Measurements from ENCODE around the gene CPVL. TPM values are rescaled to one million over a fixed set of nuclear protein-coding genes. Genes with fewer than 3 reads are reported as not detected.

Gene CPVL
- polyA plus RNA-seq, 3 donors: 410 to 1,111 (median 1,108) TPM

- H3K36me3 ChIP-seq (replicated peaks in 1 of 2; ENCODE audit: control insufficient read depth in 1 of 2, insufficient read depth in 2 of 2, low read length in 2 of 2): no peaks in the 10 kb centered on the region
- no peak for DNase-seq
- H3K4me3 ChIP-seq (replicated peaks in 1 of 3; ENCODE audit: low read depth in 2 of 3, low read length in 3 of 3): no peak overlapping the region
- Mint-ChIP-seq H3K4me1 (peaks cover 25% of the 10 kb centered on the region), H3K27ac (no peak overlapping the region), H3K36me3 (peaks cover 0 to 2% of the 10 kb centered on the region in 2 donors), H3K27me3 (ENCODE audit: low read depth in 3 of 3) (peaks cover 0 to 5% (median 5%) of the 10 kb centered on the region in 3 donors), H3K9me3 (peaks cover 0 to 4% (median 0%) of the 10 kb centered on the region in 7 donors), H3K4me3 (no peak overlapping the region)
- 100% methylated on average over 3 of the region's 4 CpGs for WGBS (ENCODE audit: insufficient coverage)
- no peaks in the 10 kb centered on the region for H3K27me3 ChIP-seq (ENCODE audit: control insufficient read depth in 2 of 2, insufficient read depth in 2 of 2, low read length in 2 of 2)
- no peak overlapping the region for H2AFZ ChIP-seq (ENCODE audit: insufficient read depth, low read depth, low read length, poor library complexity, severe bottlenecking)
- intact Hi-C loops (cut with micrococcal nuclease): no loop called here
- peaks cover 24 to 25% of the 10 kb centered on the region in 2 donors for H3K4me1 ChIP-seq (ENCODE audit: control insufficient read depth in 1 of 2, insufficient read depth in 2 of 2, low read length in 2 of 2)
- peaks cover 0 to 2% of the 10 kb centered on the region in 2 donors for H3K9me3 ChIP-seq (replicated peaks in 1 of 2; ENCODE audit: control insufficient read depth in 1 of 2, insufficient read depth in 1 of 2, low read length in 2 of 2)
- no peak overlapping the region for H3K4me2 ChIP-seq (replicated peaks; ENCODE audit: extremely low read depth, low read length, poor library complexity, severe bottlenecking)
- no peaks in the 10 kb centered on the region for H4K20me1 ChIP-seq (ENCODE audit: insufficient read depth, low read length)
- no peaks in the 10 kb centered on the region for H3K79me2 ChIP-seq (ENCODE audit: insufficient read depth, low read length)
- no peak overlapping the region for H3K27ac ChIP-seq (ENCODE audit: low read depth in 1 of 2, low read length in 2 of 2)
- H3K9ac ChIP-seq (ENCODE audit: insufficient read depth, low read length, poor library complexity, severe bottlenecking): no peak overlapping the region
- no peak for TF ChIP-seq CTCF (IDR thresholded peaks at IDR 0.05)
These were observed 165.2 kb downstream of the CPVL start for GRCh38 chr7:28981161-28981465.

- Histone ChIP-seq H2AFZ (ENCODE audit: insufficient read depth, low read depth, low read length, poor library complexity, severe bottlenecking) (no peak overlapping the region), H3K79me2 (ENCODE audit: insufficient read depth, low read length) (no peaks in the 10 kb centered on the region), H4K20me1 (ENCODE audit: insufficient read depth, low read length) (no peaks in the 10 kb centered on the region), H3K4me1 (ENCODE audit: control insufficient read depth in 1 of 2, insufficient read depth in 2 of 2, low read length in 2 of 2) (peaks cover 19% of the 10 kb centered on the region in 2 donors), H3K36me3 (replicated peaks in 1 of 2; ENCODE audit: control insufficient read depth in 1 of 2, insufficient read depth in 2 of 2, low read length in 2 of 2) (no peaks in the 10 kb centered on the region), H3K27ac (ENCODE audit: low read depth in 1 of 2, low read length in 2 of 2) (no peak overlapping the region), H3K9me3 (replicated peaks in 1 of 2; ENCODE audit: control insufficient read depth in 1 of 2, insufficient read depth in 1 of 2, low read length in 2 of 2) (peaks cover 0 to 2% of the 10 kb centered on the region in 2 donors), H3K27me3 (ENCODE audit: control insufficient read depth in 2 of 2, insufficient read depth in 2 of 2, low read length in 2 of 2) (no peaks in the 10 kb centered on the region), H3K4me2 (replicated peaks; ENCODE audit: extremely low read depth, low read length, poor library complexity, severe bottlenecking) (no peak overlapping the region), H3K4me3 (replicated peaks in 1 of 3; ENCODE audit: low read depth in 2 of 3, low read length in 3 of 3) (no peak overlapping the region), H3K9ac (ENCODE audit: insufficient read depth, low read length, poor library complexity, severe bottlenecking) (no peak overlapping the region)
- Mint-ChIP-seq H3K9me3 (peaks cover 0 to 8% (median 0%) of the 10 kb centered on the region in 7 donors), H3K4me1 (peaks cover 20% of the 10 kb centered on the region), H3K4me3 (no peak overlapping the region), H3K27me3 (ENCODE audit: low read depth in 3 of 3) (peaks cover 0 to 5% (median 5%) of the 10 kb centered on the region in 3 donors), H3K36me3 (peaks cover 0 to 2% of the 10 kb centered on the region in 2 donors), H3K27ac (no peak overlapping the region)
- intact Hi-C loops (cut with micrococcal nuclease): no loop called here
- WGBS (ENCODE audit: insufficient coverage): 84% methylated on average over 7 of the region's 8 CpGs
- no peak for DNase-seq
- no peak for TF ChIP-seq CTCF (IDR thresholded peaks at IDR 0.05)
These were observed 165.7 kb downstream of the CPVL start for GRCh38 chr7:28980451-28981160.

All from CD14-positive monocyte (primary cell).